Activated T-helper 9 cell treated with anti-CD3 and anti-CD28 coated beads, Interleukin-2, amount 50 U/mL, for 16 hours (primary cell): ENCODE results near the gene CEP152.

ENCODE experiments used
- DNase-seq: peaks from one replicate; pipeline ENCODE4 v3.0.0-alpha.2; 2020; ENCODE audit warnings: low read depth

The CEP152 gene

DNA sequence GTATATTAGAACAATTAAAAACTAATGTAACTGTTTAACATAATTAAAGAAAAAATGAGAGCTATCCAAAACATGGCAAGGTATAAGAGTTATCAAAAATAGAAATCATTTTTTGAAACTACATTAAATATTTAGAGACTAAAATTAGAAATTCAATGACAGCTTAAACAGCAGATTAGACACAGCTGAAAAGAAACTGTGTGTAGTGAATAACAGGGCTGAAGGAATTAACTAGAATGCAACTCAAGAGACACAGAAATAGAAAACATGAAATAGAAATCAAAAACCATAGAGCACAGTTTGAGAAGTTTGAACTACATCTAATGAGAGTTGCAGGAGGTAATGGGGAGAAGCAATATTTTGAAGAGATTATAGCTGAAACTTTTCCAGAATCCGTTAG is 105.5 kb downstream of the CEP152 start:
- no peak for DNase-seq

DNA sequence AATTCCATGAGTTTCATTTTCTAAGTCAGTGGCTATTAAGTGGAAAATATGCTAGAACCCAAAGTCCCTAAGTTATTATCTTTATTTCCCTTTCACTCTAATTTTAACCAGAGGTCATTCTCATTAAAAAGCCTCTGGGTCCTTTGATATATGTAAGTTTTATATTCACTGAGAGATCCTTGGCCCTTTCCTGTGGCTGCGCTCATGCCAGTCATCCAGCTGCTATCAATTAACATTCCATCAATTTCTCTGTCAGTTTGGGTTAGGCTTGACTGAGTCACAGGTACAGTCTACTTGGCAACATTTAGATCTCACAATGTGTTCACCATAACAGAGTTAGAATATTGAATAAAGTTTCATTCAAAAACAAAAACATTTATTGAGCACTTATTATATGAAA is 107.3 kb downstream of the CEP152 start:
- no peak for DNase-seq

DNA sequence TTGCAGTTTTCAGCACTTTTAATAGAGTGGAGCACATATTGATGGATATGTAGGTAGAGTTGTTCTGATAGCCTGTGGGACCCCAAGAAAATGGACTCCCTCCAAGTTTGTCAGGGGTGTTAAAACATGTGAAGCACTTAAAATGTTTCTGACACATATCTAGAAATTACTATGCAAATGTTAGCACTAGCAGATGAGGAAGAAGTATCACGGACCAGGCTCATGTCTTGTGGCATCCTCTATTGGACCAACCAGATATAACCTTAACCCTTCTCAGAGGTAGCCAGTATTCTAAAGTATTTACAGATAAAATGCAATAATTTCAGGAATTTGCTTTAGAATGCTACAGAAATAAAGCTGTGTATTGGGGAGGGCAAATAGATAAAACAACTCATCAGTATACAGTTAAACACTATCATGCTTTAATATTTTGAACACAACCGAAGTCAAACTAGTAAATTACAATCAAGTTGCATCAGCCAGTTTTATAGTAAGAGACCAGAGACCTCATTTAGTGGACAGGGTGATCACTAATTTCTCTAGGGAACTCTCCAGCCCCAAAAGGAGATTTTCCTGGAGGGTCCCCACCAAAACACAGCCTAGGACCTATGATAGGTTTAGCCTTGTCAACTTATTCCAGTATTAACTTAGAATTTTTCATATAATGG is 108.2 kb downstream of the CEP152 start:
- DNase-seq: no peak

DNA sequence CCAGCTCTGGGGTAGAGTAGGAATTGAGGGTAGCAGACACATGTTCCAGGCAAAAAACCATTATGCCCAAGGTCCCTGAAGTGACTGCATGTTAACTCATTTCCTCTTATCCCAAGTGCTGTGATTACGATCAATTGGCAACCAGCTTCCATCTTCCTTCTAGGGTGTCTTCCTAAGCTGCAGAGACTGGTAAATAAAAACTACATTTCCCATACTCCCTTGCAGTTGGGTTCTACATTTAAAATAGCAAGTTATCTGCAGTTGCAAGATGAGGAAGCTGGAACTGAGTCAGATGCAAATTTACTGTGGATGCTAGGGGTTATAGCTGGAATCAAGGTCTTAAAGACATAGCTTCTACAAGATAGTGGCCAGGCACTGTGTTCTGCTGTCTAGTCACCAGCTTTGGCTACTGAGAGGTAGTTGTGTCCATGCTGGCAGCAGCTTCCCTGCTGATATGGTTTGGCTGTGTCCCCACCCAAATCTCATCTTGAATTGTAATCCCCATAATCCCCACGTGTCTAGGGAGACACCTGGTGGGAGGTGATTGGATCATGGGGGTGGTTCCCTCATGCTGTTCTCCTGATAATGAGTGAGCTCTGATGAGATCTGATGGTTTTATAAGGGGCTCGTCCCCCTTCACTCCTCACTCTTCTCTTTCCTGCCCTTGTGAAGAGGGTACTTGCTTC is 114.1 kb downstream of the CEP152 start:
- no peak for DNase-seq

DNA sequence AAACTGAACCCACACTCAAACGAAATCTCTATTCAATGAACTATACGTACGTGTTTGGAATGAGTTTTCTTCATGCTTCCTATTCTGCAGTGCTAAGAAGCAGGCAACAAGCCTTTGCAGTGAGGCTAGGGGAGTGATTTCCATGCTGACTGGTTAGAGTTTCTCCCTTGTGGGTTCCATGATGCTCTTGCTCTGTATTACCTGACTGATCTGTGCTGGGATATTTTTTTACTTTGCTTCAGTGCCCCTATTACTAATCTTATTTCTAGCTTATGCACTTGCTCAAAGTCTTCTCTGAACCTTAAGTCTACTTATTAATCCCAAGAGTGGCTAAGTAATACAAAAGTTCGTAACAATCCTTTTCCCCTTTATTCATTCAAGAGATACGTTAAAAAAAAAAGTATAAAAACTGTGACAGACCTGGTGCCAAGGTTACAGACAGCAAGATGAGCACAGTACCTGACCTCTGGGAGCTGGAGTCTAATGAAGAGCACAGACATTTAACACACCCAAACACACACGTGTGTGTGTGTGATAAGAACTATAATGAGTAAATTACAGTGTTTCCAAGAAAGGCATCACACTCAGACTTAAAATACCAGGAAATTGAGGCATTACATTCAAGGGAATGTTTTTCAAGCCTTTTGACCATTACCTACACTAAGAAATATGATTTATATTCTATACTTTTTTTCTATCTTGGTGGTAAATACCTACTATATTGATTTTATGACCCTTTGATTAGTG is 114.9 kb downstream of the CEP152 start:
- no peak for DNase-seq

DNA sequence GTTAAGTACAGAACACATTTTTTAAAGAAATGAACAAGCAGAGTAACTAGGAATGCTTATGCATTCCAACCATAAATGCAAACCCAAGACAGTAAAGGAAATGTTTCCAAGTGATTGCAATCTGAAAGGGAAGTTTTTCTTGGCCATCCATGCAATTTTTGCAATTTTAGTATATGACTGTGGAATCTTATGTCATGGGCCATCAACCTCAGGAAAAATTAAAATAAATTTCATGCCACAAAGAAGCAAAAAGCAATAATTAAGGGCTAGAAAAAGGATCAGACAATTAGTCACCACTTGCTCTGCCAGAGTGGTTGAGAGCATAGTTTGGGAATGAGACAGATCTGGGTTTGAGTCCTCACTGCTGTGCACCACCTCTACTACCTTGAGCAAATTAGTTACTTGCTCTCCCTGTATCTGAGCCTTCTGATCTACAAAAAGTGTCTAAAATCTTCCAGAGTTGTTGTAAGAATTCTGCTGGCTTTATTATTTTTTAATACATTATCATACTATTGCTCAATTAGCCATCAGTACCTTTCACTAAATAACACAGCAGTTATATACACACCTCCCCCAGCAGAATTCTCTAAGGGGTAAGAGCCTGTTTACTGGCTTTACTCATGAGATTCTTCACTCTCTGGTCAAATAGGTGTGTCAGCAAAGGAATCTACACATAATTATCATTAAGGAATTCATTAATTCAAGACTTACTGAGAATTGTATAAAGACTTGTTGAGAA is 115.6 kb downstream of the CEP152 start:
- no peak for DNase-seq

DNA sequence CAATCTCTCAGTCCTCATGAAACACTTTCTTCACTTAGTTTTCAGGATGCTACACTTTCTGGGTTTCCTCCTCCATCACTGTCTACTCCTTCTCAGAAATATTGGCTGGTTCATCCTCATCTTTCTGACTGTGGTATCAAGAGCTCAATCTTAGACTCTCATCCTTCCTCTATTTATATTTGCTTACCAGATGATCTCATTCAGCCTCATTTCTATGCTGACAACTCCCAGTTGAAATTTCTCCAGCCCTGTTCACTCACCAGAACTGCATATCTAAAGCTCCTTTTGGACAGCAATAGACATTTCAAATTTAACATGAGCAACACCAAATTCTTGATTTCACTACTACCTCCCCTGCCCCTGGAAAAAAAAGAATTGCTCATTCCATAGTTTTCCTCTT is 117.4 kb downstream of the CEP152 start:
- DNase-seq: no peak

DNA sequence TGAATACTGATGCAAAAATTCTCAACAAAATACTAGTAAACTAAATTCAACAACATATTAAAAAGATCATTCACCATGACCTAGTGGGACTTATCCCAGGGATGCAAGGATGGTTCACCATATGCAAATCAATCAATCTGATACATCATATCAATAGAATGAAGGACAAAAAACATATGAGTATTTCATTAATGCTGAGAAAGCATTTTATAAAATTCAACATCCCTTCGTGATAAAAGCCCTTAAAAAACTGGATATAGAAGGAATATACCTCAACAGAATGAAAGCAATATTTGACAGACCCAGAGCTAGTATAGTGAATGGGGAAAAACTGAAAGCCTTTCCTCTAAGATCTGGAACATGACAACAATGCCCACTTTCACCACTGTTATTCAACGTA is 122.4 kb downstream of the CEP152 start:
- DNase-seq: no peak
